Liver (tissue), 5 donors: ENCODE results near the gene PRAF2. TPM values are rescaled to one million over a fixed set of nuclear protein-coding genes. Genes with fewer than 3 reads are reported as not detected.

Experiments used
- polyA plus RNA-seq, 2 donors: library from polyadenylated mRNA; stranded (reverse) in 1 of 2; unstranded in 1 of 2; fragments of 200-250 nt in 1 of 2; fragments of >200 nt in 1 of 2; fragmentation: Nextera tagmentation in 1 of 2; extraction: Ambion mirVana in 1 of 2; gene quantifications; one replicate each; pipeline versions ENCODE4 v1.2.1 to v1.2.3, GENCODE V29; 2013 to 2015
- small RNA-seq: library from RNA; depleted of rRNA; stranded (forward); fragments of <200 nt; gene quantifications from one replicate; pipeline ENCODE3, GENCODE V24; 2014
- total RNA-seq, 2 donors: library from RNA; depleted of rRNA; stranded (reverse); fragments of >200 nt; gene quantifications; one replicate each; pipeline ENCODE4 v1.2.3, GENCODE V29; 2014
- donor health status: healthy.
- donor health status: healthy.
- donor health status: healthy.

Gene PRAF2
- total and polyA plus RNA-seq, 4 donors: 1.4 to 8.2 (median 3.9) TPM

Small RNAs within 50 kb of the gene (small RNA-seq; reads per million reads assigned to genes)
- gene RNU4-52P: not detected

Other genes with a start within 250 kb of the PRAF2 start
- gene ERAS, start 247.5 kb downstream of the PRAF2 start, total RNA-seq: not detected
- not detected for gene ERAS, start 247.5 kb downstream of the PRAF2 start, polyA plus RNA-seq
- gene PCSK1N, start 238.4 kb downstream of the PRAF2 start, total RNA-seq: 1 to 10 TPM in 1 of 2 donors, under 1 TPM in 1; 0.08 to 5.4 TPM
- gene PCSK1N, start 238.4 kb downstream of the PRAF2 start, polyA plus RNA-seq: 1 to 10 TPM in 1 of 2 donors, under 1 TPM in 1; 0.05 to 1.8 TPM
- 10 to 100 TPM; 22.8 to 25.9 TPM for gene TIMM17B, start 176.2 kb downstream of the PRAF2 start, total RNA-seq
- gene TIMM17B, start 176.2 kb downstream of the PRAF2 start, polyA plus RNA-seq: 10 to 100 TPM; 34.2 to 53.1 TPM
- gene PQBP1, start 176.1 kb downstream of the PRAF2 start, total RNA-seq: 10 to 100 TPM; 22.0 to 34.6 TPM
- gene PQBP1, start 176.1 kb downstream of the PRAF2 start, polyA plus RNA-seq: 10 to 100 TPM; 40.0 to 44.3 TPM
- 10 to 100 TPM; 10.0 to 15.5 TPM for gene SLC35A2, start 162.4 kb downstream of the PRAF2 start, total RNA-seq
- gene SLC35A2, start 162.4 kb downstream of the PRAF2 start, polyA plus RNA-seq: 10 to 100 TPM; 13.3 to 26.9 TPM
- gene PIM2, start 155.0 kb downstream of the PRAF2 start, total RNA-seq: 10 to 100 TPM in 1 of 2 donors, 1 to 10 TPM in 1; 5.8 to 28.3 TPM
- 1 to 10 TPM; 4.5 to 8.1 TPM for gene PIM2, start 155.0 kb downstream of the PRAF2 start, polyA plus RNA-seq
- 10 to 100 TPM; 17.0 to 29.3 TPM for gene OTUD5, start 116.4 kb downstream of the PRAF2 start, total RNA-seq
- 10 to 100 TPM in 1 of 2 donors, 1 to 10 TPM in 1; 9.3 to 18.8 TPM for gene OTUD5, start 116.4 kb downstream of the PRAF2 start, polyA plus RNA-seq
- 1 to 10 TPM in 1 of 2 donors, under 1 TPM in 1; 0.28 to 1.1 TPM for gene KCND1, start 102.2 kb downstream of the PRAF2 start, total RNA-seq
- under 1 TPM; 0.17 to 0.28 TPM for gene KCND1, start 102.2 kb downstream of the PRAF2 start, polyA plus RNA-seq
- 10 to 100 TPM; 14.1 to 21.3 TPM for gene GRIPAP1, start 71.7 kb downstream of the PRAF2 start, total RNA-seq
- 10 to 100 TPM; 15.4 to 17.3 TPM for gene GRIPAP1, start 71.7 kb downstream of the PRAF2 start, polyA plus RNA-seq
- 10 to 100 TPM in 1 of 2 donors, 1 to 10 TPM in 1; 9.5 to 17.1 TPM for gene TFE3, start 30.6 kb downstream of the PRAF2 start, total RNA-seq
- gene TFE3, start 30.6 kb downstream of the PRAF2 start, polyA plus RNA-seq: 10 to 100 TPM in 1 of 2 donors, 1 to 10 TPM in 1; 8.6 to 22.4 TPM
- gene CCDC120, start 15.0 kb downstream of the PRAF2 start, total RNA-seq: 1 to 10 TPM; 1.0 to 1.9 TPM
- gene CCDC120, start 15.0 kb downstream of the PRAF2 start, polyA plus RNA-seq: 1 to 10 TPM; 1.3 to 3.4 TPM
- gene WDR45, start 5.9 kb upstream of the PRAF2 start, total RNA-seq: 10 to 100 TPM; 28.0 to 47.9 TPM
- gene WDR45, start 5.9 kb upstream of the PRAF2 start, polyA plus RNA-seq: 10 to 100 TPM; 51.2 to 60.7 TPM
- gene GPKOW, start 49.7 kb upstream of the PRAF2 start, total RNA-seq: 10 to 100 TPM in 1 of 2 donors, 1 to 10 TPM in 1; 9.5 to 13.8 TPM
- gene GPKOW, start 49.7 kb upstream of the PRAF2 start, polyA plus RNA-seq: 10 to 100 TPM in 1 of 2 donors, 1 to 10 TPM in 1; 7.7 to 12.0 TPM
- 1 to 10 TPM; 2.9 to 6.9 TPM for gene MAGIX, start 88.8 kb upstream of the PRAF2 start, total RNA-seq
- gene MAGIX, start 88.8 kb upstream of the PRAF2 start, polyA plus RNA-seq: 10 to 100 TPM in 1 of 2 donors, 1 to 10 TPM in 1; 8.8 to 10.8 TPM
- gene PLP2, start 97.9 kb upstream of the PRAF2 start, total RNA-seq: 1 to 10 TPM; 2.4 to 6.7 TPM
- 10 to 100 TPM; 22.6 to 24.5 TPM for gene PLP2, start 97.9 kb upstream of the PRAF2 start, polyA plus RNA-seq
- 1 to 10 TPM; 2.5 to 6.5 TPM for gene PRICKLE3, start 112.4 kb upstream of the PRAF2 start, total RNA-seq
- gene PRICKLE3, start 112.4 kb upstream of the PRAF2 start, polyA plus RNA-seq: 1 to 10 TPM; 2.1 to 3.3 TPM
- under 1 TPM; 0.61 to 0.67 TPM for gene SYP, start 126.2 kb upstream of the PRAF2 start, total RNA-seq
- under 1 TPM; 0.30 to 0.33 TPM for gene SYP, start 126.2 kb upstream of the PRAF2 start, polyA plus RNA-seq
- not detected for gene CACNA1F, start 159.3 kb upstream of the PRAF2 start, total RNA-seq
- under 1 TPM in 1 of 2 donors, not detected in 1; 0.03 TPM for gene CACNA1F, start 159.3 kb upstream of the PRAF2 start, polyA plus RNA-seq
- gene CCDC22, start 161.5 kb upstream of the PRAF2 start, total RNA-seq: 1 to 10 TPM; 6.2 TPM
- gene CCDC22, start 161.5 kb upstream of the PRAF2 start, polyA plus RNA-seq: 1 to 10 TPM; 4.2 to 7.8 TPM
- under 1 TPM; 0.05 to 0.08 TPM for gene FOXP3, start 190.7 kb upstream of the PRAF2 start, total RNA-seq
- gene FOXP3, start 190.7 kb upstream of the PRAF2 start, polyA plus RNA-seq: under 1 TPM; 0.29 to 0.65 TPM
- gene PPP1R3F, start 195.8 kb upstream of the PRAF2 start, total RNA-seq: 1 to 10 TPM; 1.3 to 1.7 TPM
- 1 to 10 TPM in 1 of 2 donors, under 1 TPM in 1; 0.78 to 1.6 TPM for gene PPP1R3F, start 195.8 kb upstream of the PRAF2 start, polyA plus RNA-seq
- not detected for gene GAGE10, start 229.6 kb upstream of the PRAF2 start, total RNA-seq
- not detected for gene GAGE10, start 229.6 kb upstream of the PRAF2 start, polyA plus RNA-seq
- not detected for gene GAGE12J, start 248.0 kb upstream of the PRAF2 start, total RNA-seq
- gene GAGE12J, start 248.0 kb upstream of the PRAF2 start, polyA plus RNA-seq: not detected